CD4-positive, alpha-beta T cell treated with Interleukin-12 subunit alpha and Interleukin-12 subunit beta, for 1 hour (primary cell): ENCODE results near the gene FAM50A.

ENCODE experiments used
- DNase-seq: peaks from one replicate; pipeline ENCODE4 v3.0.0-alpha.2; 2020

The FAM50A gene

GRCh38 chrX:154413142-154413541 is 30.8 kb upstream of the FAM50A start:
- DNase-seq, result no peak

GRCh38 chrX:154417157-154417556 is 26.8 kb upstream of the FAM50A start:
- no peak for DNase-seq

- DNase-seq, result no peak
Measured at GRCh38 chrX:154419189-154419588, 24.8 kb upstream of the FAM50A start.

GRCh38 chrX:154419688-154420401 is 24.1 kb upstream of the FAM50A start:
- DNase-seq, result no peak

GRCh38 chrX:154420402-154420756 is 23.6 kb upstream of the FAM50A start:
- DNase-seq, result no peak

- DNase-seq, result no peak
Measured at GRCh38 chrX:154426916-154427770, 16.8 kb upstream of the FAM50A start.

GRCh38 chrX:154428176-154429171 is 15.5 kb upstream of the FAM50A start, which contains the start of gene ATP6AP1:
Gene ATP6AP1, plus strand, starts transcription at chrX:154428677. Its CDS starts 16 bp downstream, at chrX:154428693.
- peak; percentile 90 for DNase-seq

- no peak for DNase-seq
Measured at GRCh38 chrX:154429711-154430110, 14.2 kb upstream of the FAM50A start.

- DNase-seq, result no peak
Measured at GRCh38 chrX:154430479-154430878, 13.5 kb upstream of the FAM50A start.

- DNase-seq, result no peak
Measured at GRCh38 chrX:154430916-154431315, 13.0 kb upstream of the FAM50A start.

- no peak for DNase-seq
Measured at GRCh38 chrX:154431341-154431740, 12.6 kb upstream of the FAM50A start.

- DNase-seq, result no peak
Measured at GRCh38 chrX:154432210-154432609, 11.7 kb upstream of the FAM50A start.

GRCh38 chrX:154433605-154434004 is 10.3 kb upstream of the FAM50A start:
- DNase-seq, result no peak

- no peak for DNase-seq
Measured at GRCh38 chrX:154434394-154435168, 9.4 kb upstream of the FAM50A start.

GRCh38 chrX:154435171-154435733 is 8.7 kb upstream of the FAM50A start:
- no peak for DNase-seq

- peak; percentile 75 for DNase-seq
Measured at GRCh38 chrX:154436374-154436982, 7.5 kb upstream of the FAM50A start.

- DNase-seq, result peak; percentile 72
Measured at GRCh38 chrX:154436983-154437752, 6.8 kb upstream of the FAM50A start, which contains the start of gene GDI1. Gene GDI1, plus strand, starts transcription at chrX:154437154. Its CDS starts 101 bp downstream, at chrX:154437255.

GRCh38 chrX:154437971-154438893 is 5.7 kb upstream of the FAM50A start:
- DNase-seq, result no peak

- DNase-seq, result no peak
Measured at GRCh38 chrX:154439841-154440240, 4.1 kb upstream of the FAM50A start.
